ENCODE results near the gene WNT7B.

Gene WNT7B

GRCh38 chr22:45949258-45949870 lies 27.6 kb downstream of the WNT7B start:
- DNase-seq: no peak

GRCh38 chr22:45948081-45948648 lies 28.8 kb downstream of the WNT7B start:
- no peak for DNase-seq

DNA sequence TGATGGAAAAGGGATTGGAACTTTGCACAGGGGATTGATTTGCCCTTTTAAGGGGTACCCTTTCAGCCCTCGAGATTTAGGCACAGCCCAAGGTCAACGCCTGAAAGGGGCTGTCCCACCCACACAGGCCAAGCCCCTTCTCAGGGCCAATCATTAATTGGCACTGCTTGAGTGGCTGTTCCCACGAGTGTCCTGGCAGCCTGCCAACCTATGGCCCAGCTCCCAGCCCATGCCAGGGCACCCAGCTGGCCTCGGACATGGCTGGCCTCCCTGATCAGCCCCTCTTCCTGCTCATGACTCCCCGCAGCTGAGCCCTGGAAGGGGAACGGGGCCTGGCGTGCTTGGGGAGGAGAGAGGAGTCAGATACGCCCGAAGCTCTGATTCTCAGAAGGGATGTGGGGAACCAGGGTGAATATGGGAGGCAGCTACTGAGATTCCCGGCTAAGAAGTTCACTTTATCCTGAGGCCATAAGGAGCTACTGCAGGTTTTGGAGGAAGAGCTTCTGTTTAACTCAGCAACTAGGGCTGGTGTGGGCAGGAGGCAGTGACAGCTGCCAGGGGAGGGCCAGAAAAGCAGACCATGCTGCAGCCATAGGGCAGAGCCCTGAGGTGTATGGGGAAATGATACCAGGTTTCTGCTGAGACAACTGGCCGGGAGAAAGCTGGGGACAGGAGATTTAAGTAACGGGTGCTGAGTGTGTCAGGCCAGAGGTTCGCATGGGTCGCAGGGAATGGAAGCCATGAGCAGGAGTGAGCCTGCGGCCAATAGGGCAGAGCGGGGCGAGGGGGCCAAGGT lies 30.0 kb downstream of the WNT7B start:
- DNase-seq: no peak

DNA sequence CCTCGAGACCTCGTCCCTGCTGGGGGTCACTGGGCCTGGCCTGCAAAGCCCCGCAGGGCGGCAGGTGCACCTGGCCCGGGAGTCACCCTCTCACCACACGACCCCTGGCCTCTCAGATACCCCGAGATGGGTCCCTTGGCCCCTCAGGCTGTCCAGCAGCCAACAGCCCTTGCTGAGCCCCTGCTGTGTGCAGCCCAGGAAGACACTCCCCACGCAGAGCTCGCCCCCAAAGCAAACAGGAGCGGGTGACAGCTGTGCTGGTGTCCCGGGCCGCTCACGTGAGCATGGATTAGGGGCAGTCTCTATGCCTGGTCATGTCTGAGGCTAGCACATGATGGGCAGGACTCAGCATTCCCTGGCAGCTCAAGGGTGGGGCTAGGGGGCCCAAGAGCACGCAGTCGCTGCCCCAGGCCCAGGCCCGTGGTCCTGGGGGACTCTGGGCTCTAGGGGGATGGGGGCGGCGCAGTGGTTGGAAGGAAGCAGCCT lies 31.3 kb downstream of the WNT7B start:
- DNase-seq: no peak

DNA sequence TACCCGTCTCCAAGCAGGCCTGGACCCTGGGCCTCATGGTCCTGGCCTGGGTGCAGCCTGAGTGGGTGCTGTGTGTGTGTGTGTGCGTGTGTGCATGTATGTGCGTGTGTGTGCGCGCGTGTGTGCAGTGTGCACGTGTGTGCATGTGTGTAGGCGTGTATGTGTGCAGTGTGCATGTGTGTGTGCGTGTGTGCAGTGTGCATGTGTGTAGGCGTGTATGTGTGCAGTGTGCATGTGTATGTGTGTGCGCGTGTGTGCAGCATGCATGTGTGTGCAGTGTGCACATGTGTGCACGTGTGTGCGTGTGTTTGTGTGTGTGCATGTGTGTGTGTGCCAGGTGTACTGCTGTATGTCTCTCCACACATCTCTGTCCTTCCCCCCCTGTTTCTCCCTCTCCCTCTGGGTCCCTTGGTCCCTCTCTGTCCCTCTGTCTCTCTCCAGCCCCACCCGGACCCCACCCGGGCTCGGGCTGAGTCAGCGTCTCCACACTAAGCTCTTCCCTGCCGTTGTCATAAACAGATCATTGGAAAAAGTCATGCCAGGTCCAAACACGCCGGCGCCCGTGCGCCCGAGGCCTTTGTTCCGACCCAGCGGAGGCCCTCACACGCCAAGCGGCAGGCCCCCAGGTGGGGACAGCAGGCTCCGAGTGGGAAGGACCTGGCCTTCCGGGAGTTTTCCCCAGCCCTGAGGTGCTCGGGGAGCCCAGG lies 34.0 kb downstream of the WNT7B start:
- no peak for DNase-seq

- DNase-seq: no peak
Observed at GRCh38 chr22:45942344-45942743, 34.6 kb downstream of the WNT7B start.

- no peak for DNase-seq
Observed at GRCh38 chr22:45938913-45939312, 38.0 kb downstream of the WNT7B start.

- no peak for DNase-seq
Observed at GRCh38 chr22:45937960-45938359, 39.0 kb downstream of the WNT7B start.

DNA sequence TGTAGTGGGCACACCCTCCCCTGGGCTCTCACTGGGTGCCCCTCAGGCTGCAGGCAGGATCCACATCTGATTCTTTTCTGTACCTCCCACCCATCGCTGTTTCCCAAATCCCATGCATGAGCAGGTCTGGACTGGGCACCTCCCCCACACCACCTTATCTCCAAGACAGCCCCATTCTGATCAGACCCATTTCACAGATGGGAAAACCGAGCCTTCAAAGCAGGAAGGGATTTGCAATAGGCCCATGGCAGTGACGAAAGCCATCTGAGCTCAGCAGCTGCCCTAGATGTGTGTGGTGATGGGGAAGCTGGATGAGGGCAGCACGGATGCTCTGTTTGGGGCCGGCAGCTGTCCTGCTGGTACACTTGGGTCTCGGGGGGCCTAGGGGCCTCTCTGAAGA lies 41.4 kb downstream of the WNT7B start:
- no peak for DNase-seq

DNA sequence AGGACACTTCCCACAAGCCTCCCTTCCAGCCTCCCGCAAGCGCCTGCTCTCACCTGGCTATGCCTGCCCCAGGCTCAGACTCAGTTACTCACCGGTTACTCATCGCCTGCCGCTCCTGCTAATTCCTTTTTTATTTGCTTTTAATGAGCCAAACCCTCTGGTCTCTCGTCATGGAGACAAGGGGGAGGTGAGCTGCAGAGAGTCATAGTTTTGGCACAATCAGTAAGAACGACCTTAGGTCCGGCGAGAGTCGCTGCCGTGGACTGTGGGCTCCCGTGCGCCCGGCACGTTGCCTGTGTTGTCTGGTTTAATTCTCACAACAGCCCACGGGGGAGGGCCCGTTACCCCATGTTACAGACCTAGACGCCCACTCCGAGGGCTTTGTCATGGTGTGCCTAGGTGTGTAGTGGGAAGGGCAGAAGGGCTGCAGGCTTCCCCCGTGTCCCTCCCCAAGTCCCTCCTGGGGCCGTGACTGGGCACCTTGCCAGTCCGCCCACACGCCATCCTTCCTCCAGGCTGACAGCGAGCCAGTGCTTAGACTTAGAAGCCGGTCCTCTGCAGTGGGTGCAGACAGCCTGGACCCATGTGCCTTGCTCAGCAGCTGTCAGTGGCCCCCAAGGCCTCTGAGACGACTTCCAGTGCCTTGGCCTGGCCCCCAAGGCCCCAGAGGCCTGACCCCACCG lies 42.2 kb downstream of the WNT7B start:
- no peak for DNase-seq

DNA sequence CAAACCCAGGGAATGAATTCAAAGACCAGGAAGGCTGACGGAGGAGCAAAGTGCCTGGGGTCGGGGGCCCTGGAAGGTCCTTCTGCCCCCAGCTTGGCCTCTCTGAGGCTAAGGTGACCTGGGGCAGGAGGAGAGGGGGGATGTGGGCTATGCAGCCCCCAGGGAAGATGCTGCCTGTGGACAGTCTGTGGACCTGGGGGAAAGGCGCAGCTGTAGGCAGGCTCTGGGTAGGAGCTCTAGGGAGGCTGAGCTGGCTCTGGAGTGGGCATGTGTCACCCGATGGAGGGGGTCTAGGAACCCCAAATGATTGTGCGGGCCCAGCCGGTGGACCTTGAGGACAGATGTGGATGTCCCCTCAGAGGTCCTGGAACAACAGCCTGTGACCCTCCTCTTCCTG lies 42.8 kb downstream of the WNT7B start:
- DNase-seq: no peak

- no peak for DNase-seq
Observed at GRCh38 chr22:45933506-45934167, 43.3 kb downstream of the WNT7B start.

GRCh38 chr22:45932071-45932470 lies 44.9 kb downstream of the WNT7B start:
- DNase-seq: no peak

- no peak for DNase-seq
Observed at GRCh38 chr22:45931042-45931441, 45.9 kb downstream of the WNT7B start.

- DNase-seq: no peak
Observed at GRCh38 chr22:45930324-45930723, 46.6 kb downstream of the WNT7B start.

GRCh38 chr22:45929649-45930048 lies 47.3 kb downstream of the WNT7B start:
- no peak for DNase-seq

DNA sequence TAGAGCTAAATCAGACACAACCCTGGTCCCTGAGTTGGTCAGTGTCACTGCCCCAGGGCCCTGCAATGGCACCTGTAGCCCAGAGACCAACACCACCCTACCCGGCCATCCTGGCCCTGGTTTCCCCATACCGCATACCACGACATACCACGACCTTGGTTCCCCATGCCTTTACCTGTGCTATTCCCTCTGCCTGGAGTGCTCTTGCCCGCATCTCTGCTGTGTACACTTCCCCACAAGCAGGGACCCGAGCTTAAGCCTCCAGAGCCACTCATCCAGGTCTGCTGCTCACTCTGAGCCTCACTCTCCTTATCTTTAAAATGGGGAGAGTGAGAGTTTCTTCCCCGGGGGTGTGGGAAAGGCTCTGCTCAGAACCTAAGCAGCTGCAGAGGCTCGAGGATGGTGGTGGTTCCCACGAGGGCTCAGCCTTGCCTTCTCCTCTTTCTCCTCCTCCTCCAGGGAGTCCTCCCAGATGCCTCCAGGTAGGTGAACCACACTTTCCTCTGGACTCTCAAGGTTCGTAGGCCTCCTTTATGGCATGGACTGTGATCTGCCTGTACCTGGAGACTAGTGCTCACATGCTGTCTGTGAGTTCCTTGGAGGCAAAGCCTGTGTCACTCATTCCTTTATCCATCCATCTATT lies 48.1 kb downstream of the WNT7B start:
- DNase-seq: no peak

GRCh38 chr22:45927059-45927458 lies 49.9 kb downstream of the WNT7B start:
- no peak for DNase-seq

- DNase-seq: no peak
Observed at GRCh38 chr22:45926433-45926832, 50.5 kb downstream of the WNT7B start.

DNA sequence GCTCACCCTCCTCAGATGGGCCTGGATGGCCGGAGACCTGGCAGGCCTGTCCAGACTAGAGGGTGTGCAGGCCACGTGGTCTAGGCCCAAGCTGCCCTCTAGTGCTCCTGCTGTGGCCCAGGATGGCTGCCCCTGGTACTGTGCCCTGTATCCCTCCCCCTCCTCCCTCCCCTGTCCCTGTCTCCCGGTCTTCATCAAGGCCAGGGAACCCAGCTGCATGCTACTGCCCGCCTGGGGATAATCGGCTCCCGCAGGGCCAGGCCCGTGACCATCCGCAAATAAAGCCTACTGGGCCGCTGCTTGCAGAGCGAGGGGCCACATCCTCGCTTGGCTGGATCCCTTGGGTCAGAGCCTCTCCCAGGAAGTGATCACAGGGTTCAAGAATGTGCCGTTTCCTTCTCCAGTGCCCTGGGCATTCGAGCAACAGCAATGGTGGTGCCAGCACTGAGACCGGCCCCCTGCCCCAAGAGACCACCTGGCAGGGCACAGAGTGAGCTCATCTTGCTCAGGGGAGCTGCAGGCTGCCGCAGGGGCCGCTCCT lies 51.1 kb downstream of the WNT7B start:
- no peak for DNase-seq

- DNase-seq: no peak
Observed at GRCh38 chr22:45923835-45924234, 53.1 kb downstream of the WNT7B start.

DNA sequence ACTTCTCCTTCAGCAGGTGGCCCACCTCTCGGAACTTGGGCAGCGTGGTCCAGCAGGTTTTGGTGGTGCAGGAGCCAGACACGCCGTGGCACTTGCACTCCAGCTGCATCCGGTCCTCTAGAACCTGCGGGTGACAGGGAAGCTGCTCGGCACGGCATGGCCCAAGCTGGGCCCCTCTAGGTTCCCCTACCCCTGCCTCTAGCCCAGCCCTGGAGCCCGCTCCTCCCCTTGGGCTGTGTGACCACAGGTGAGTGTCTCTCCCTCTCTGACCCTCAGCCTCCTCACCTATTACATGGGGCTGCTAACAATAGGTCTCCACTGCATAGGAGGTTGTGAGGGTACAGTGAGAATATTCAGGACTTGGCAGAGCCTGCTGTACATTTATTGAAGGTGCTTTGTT lies 53.8 kb downstream of the WNT7B start:
- DNase-seq: no peak

Data from stimulated activated naive CD4-positive, alpha-beta T cell (primary cell).